Measurements from ENCODE around the gene CLEC4A.
A peak's percentile ranks its signal among the peaks of the same experiment; 100 is the strongest.
"Not testable (repeated sequence)": the region's sequence is repeated elsewhere in the genome, so short reads cannot be mapped to it uniquely, and the experiment has no call there.

Gene CLEC4A

DNA sequence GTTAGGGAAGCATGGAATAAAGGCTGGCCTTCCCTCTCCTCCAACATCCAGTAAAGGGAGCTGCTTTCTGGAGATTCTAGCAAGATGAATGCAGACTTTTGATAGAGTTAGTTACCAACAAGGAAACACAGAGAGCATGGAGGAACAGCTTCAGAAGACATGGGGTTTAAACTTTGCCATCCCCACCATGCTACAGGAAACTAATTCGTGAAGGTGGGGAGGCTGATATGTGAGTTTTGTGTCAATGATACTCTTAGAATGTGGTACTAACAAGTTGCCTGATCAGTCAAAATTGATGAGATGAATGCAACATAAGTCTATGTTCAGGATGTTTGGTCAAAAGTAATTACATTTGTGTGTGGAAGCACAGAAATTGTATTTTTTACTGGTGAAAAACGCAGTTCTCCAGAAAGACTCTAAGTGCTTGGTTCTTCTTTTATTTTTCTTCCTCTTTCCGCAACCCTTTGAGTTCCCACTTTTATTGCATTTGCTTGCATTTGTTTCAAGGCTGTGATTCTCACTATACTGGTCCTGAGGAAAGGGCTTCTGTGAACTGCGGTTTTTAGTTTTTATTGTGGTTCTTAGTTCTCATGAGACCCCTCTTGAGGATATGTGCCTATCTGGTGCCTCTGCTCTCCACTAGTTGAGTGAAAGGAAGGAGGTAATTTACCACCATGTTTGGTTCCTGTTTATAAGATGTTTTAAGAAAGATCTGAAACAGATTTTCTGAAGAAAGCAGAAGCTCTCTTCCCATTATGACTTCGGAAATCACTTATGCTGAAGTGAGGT, at the start of gene CLEC4A:
Gene CLEC4A (plus strand): TSS at position 494 of the 789 bp plus-strand sequence. CDS start 262 bp downstream, at position 756.
- FAIRE-seq = no peak

DNA sequence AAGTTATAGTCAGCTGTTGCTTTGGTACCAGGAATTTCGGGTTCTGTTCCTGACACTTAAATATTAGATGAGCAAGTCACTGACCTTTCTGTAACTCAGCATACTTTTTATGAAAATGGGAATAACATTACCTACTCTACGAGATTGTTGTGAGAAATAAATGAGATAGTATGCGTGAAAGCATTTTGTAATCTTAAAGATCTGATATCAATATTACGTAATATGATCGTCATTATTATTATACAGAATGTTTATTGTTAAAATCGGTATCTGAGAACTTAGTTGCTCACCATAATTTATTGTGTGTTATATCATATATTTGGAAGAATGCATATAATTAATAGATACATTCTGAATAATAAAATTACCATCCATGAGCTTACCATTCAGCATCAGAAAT, 47.5 kb upstream of the CLEC4A start:
- no peak for FAIRE-seq

DNA sequence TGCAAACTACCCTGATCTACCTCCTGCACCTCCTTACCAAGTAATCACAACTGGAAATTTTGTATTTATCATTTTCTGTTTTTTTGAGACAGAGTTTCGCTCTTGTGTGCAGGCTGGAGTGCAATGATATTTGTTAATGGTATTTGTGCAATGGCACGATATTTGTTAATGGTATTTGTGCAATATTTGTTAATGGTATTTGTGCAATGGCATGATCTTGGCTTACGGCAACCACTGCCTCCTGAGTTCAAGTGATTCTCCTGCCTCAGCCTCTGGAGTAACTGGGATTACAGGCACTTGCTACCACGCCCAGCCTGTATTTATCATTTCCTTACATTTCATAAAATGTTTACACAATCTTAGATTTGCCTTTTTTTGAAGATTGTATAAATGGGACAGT, 47.1 kb upstream of the CLEC4A start:
- FAIRE-seq = no peak

DNA sequence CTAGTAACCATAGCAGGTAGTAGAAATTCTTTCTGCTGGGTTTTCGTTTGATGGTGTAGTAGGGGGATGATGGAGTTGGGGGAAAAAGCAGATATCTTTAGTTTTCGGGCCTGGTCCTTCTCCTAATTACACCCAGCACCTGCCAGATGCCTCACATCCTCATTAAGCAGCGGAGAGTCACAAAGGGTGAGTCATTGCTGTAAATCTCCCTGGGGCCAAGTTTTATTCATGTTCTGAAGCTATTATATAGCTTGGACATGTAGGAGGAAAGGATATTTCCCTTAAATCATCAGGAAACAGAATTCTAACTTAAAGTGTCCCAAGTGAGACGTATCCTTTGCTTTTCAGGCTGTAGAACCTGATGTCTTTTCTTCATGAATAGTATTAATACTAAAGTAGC, 46.2 kb upstream of the CLEC4A start:
- no peak for FAIRE-seq

DNA sequence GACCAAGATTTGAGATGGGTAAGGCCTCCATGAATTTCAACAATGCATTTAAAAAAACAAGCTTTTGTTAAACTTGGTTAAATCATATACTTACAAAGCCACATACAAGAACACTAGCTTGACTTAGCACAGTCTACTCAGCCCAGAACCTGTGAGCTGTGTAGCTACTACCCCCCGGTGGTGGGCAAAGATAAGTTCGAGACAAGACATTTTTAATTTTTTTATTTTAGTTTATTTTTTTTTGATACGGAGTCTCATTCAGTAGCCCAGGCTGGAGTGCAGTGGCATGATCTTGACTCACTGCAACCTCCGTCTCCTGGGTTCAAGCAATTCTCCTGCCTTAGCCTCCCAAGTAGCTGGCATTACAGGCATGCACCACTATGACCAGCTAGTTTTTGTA, 45.0 kb upstream of the CLEC4A start:
- no peak for FAIRE-seq

DNA sequence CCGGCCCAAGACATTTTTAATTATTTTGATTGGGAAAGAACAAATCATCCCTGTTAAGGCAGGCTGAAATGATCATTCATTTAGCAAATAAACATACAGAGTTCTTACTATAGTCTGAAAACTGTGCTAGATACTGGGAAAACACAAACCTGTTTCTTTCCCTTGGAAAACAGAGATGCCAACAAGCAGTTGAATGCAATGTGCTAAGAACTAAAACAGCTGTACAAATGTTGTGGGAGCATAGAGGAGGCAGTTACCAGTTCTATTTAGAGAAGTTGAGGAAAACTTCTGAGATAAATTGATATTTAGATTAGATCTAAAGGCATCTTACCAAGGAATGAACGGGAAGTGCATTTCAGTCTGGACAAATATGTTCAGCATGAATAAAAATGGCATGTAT, 44.5 kb upstream of the CLEC4A start:
- no peak for FAIRE-seq

DNA sequence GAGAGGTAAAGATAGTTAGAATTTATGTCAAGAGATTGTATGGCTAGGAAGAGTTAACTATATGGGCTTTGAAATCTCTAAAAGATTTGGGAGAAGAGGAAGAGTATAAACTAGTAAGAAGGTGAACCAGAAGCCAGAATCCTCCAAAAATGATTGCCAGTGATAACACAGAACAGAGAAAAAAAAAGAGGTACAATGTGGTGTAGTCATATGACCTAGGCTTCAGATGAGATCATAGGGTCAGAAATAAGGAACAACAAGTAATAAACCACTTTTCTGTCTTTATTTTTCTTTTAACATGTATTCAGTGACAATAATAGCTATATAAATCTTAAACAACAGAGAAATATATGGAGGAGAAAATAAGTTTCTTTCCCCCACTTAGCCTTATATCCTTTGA, 43.3 kb upstream of the CLEC4A start:
- FAIRE-seq = no peak

DNA sequence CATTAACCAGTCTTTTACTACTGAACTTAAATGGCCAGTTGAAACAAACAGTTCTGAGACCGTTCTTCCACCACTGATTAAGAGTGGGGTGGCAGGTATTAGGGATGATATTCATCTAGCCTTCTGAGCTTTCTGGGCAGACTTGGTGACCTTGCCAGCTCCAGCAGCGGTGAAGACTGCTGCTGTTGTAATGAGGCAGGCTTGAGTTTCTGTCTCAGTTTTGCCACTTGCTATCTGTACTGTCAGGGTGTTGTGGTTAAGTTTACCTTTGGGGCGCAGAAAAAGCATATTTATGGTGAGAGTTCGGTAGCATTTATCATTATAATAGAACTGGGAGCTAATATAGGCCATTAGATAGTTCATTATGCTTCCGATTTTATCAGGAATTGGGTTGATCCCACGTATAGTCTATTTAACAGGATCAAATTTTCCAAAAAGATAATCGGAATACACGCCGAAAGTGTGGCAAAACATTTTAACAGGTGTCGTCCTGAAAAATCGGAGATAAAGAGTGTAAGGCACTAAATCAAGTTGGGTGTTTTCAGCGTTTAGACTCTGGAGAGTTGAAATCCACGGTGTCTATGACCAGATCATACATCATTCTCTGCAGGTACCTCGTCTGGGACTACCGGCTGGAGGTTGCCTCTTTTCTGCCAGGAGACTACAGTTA, 42.0 kb upstream of the CLEC4A start:
- no peak for FAIRE-seq

DNA sequence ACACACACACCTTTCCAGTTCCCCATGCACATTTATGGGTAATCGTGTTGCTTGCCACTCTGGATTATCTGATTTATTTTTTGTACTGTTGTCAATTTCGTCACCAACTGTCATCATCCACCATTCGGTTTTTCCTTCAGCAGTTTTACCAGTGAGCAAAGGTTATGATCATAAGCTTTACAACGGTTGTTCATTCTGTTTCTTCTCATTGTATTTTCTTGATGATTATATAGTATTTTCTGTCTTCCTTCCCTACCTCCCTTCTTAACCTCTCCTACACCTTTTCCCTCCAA, 40.7 kb upstream of the CLEC4A start:
- FAIRE-seq = no peak

DNA sequence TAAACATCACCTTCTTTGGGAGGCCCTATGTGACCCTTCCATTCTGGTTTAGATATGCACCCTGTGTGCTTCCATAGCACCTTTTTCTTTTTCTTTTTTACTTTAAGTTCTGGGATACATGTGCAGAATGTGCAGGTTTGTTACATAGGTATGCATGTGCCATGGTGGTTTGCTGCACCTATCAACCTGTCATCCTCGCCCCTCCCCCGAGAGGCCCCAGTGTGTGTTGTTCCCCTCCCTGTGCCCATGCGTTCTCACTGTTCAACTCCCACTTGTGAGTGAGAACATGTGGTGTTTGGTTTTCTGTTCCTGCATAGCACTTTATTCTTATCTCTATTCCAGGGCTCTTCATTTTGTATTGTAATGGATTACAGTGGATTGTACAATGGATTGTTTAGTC, 39.1 kb upstream of the CLEC4A start:
- FAIRE-seq = not testable (repeated sequence)

DNA sequence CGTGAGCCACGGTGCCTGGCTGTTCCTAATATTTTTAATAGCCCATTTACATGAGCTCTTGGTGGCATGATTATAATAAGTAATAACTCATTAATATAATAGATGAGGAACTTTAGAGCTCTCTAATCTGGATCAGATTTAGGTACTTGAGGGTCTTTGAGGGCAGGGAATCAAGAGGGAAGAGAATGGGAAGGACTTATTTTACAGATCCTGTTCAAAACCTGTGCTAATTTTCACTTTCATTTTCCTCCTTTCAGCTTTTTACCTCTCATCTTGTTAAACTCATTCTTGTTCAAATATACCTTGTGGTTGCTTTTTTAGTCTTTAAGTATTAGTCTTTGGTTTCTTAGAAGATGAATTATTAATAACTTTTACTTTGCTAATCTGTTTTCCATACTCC, 35.8 kb upstream of the CLEC4A start:
- FAIRE-seq = no peak

DNA sequence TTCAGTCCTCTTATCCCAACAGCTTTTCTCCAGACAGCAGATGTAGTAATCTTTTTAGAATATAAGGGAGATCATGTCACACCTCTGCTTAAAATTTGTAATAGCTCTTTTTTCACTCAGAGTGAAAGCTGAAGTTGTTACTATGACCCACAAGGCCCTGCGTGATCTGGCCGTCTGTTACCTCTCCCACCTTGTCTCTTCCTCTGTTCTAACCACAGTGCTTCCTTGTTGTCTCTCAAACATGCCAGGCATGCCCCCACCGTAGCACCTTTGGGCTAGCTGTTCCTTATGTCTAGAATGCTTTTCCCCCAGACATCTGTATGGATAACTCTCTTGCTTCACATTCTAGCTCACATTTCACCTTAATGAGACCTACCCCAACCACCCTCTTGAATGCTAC, 34.8 kb upstream of the CLEC4A start:
- no peak for FAIRE-seq

DNA sequence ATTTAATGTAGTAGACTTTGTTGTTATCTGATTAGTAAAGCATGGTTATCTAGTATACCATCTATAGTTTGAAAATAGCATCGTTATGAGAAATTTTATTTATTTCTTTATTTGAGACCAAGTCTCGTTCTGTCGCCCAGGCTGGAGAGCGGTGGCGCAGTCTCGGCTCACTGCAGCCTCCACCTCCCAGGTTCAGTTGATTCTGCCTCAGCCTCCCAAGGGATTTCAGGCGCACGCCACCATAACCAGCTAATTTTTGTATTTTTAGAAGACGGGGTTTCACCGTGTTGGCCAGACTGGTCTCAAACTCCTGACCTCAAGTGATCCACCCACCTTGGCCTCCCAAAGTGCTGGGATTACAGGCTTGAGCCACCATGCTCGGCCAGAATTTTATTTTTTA, 34.1 kb upstream of the CLEC4A start:
- not testable (repeated sequence) for FAIRE-seq

DNA sequence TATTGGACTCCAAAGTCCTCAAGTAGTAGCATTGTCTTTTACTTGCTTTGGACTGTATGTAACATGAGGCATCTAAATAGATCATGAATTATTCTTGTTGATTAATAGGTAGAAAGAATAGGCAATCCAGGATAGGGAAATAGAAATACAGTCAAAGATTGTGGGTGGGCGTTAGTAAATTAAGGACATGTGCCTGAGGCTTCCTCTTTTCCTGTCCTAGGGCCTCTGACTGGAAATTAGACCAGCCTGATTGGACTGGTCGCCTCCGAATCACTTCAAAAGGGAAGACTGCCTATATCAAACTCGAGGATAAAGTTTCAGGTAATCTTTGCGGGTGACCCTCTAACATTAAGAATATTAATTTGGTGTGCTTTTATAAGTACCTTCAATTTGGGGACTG, 33.7 kb upstream of the CLEC4A start:
- no peak for FAIRE-seq

DNA sequence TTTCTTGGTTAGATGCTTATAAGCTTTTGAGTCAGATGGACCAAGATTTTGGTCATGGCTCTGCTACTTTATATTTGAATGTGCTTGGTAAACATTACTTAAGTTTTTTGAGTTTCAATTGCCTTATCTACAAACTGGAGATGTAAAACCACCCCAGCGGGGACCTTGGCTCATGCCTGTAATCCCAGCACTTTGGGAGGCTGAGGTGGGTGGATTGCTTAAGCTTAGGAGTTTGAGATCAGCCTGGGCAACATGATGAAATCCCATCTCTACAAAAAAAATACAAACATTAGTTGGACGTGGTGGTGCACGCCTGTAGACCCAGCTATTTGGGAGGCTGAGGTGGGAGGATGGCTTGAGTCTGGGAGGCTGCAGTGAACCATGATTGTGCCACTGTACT, 30.1 kb upstream of the CLEC4A start:
- no peak for FAIRE-seq

DNA sequence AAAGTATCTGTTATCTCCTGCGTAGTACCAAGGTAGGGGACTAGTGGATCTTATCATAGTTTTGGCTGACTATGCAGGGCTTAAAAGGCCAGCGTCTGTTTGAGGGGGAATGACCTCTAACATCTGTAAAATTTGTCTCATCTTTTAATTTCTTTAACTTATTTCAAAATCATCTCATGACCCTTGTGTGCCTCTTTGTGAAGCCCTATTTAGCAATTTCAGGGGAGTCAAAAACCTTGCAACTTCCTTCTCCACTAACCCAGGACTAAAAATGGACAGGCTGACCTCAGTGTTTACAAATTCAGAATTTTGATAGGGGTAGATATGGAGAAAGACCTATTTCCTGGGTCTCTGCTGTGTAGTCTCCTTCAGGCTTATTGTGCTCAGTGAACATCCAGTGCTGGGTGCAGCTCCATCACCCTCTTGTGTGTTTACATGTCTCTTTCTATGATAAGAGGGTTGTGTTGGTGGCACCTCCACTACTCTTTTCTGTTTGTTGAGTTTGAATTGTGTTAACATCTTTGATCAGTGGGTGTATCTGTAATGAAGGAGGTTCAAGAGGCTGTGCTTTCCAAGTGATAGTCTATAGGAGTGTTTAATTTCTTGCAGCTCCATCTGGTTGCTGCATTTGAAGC, 27.0 kb upstream of the CLEC4A start:
- FAIRE-seq = no peak

DNA sequence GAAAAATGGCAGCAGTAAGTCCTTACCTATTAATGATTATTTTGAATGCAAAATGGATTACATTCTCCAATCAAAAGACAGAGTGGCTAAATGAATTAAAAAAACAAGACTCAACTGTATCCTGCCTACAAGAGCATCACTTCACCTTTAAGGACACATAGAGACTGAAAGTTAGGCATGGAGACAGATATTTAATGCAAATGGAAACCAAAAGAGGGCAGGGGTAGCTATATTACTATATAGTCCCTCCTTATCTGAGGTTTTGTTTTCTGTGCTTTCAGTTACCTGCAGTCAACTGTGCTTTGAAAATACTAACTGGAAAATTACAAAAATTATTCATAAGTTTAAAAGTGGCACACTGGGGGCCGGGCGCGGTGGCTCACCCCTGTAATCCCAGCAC, 24.2 kb upstream of the CLEC4A start:
- no peak for FAIRE-seq

DNA sequence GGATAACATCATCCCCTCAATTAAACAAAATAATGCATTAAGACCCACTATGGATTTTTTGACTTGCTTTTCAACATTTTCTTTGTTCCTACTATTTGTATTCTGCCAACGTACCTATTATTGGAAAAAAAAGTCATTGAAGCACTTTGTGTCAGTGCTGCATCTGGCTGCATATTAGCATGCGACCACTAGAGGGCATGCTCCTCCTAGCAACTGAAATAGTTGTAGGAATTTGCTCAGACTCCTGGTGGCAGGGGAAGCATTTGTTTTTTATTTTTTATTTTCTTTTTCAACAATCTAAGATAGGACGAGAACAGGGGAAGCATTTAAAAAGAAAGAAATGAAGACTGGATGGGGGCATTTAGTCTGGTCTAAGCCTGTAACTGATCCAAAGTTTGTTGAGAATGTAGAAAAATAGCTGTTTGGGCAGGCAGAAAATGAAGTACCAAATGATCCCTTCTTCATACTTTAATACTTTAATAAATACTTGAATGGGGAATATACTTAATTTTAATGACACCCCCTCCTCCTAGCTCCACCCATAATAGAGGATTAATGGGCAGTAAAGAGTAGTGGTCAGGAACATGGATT, 14.5 kb upstream of the CLEC4A start:
- FAIRE-seq = peak; percentile 96

DNA sequence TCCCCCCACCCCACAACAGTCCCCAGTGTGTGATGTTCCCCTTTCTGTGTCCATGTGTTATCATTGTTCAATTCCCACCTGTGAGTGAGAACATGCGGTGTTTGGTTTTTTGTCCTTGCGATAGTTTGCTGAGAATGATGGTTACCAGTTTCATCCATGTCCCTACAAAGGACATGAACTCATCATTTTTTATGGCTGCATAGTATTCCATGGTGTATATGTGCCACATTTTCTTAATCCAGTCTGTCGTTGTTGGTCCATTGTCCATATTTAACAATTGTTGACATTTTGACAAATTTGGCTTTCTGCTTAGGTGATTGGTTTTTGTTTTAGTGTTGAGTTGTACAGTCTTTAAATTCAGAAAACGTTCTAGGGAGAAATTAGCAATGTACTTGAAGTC, 10.3 kb upstream of the CLEC4A start:
- FAIRE-seq = not testable (repeated sequence)

DNA sequence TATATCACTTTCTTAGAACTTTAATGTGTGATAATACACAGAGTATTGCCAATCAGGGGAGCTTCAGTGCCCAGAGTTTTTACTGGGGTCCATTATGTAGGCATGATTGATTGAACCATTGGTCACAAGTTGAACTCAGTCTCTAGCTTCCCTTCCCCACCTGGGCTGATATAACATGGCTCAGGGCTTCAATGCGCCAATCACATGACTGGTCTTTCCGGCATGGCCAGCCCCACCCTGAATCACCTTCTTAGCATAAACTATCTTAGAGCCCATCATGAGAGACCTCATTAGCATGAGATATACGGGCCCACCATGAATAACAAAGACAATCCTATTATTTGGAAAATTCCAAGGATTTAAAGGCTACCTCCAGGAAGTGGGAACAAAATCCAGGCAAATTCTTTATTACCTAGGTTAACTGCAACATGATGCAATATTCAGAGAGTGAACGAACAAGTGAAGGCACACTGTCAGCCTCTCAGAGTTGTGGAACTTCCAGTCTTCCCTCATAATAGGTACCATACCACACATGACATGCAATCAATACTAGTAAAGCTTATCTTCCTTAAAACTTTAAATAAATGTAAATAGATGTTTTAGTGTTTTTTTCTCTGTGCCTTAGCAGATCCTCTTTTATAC, 3.2 kb upstream of the CLEC4A start:
- FAIRE-seq = no peak

DNA sequence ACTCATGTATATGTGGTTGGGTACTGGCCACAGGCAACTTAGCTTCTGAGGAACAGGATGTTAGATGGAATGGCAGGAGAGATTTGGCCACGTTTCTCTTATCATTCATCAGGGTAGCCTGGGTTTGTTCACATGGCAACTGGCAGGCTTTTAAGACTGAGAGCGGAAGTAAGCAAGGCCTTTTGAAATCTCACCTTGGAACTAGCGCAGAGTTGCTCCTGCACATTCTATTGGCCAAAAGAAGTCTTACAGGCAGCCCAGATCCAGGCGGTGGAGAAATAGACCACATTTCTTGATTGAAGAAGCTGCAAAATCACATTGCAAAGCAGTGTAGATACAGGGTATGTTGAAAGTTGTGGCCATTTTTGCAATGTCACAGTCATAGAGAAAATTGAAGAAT, 3.7 kb downstream of the CLEC4A start:
- FAIRE-seq = no peak

DNA sequence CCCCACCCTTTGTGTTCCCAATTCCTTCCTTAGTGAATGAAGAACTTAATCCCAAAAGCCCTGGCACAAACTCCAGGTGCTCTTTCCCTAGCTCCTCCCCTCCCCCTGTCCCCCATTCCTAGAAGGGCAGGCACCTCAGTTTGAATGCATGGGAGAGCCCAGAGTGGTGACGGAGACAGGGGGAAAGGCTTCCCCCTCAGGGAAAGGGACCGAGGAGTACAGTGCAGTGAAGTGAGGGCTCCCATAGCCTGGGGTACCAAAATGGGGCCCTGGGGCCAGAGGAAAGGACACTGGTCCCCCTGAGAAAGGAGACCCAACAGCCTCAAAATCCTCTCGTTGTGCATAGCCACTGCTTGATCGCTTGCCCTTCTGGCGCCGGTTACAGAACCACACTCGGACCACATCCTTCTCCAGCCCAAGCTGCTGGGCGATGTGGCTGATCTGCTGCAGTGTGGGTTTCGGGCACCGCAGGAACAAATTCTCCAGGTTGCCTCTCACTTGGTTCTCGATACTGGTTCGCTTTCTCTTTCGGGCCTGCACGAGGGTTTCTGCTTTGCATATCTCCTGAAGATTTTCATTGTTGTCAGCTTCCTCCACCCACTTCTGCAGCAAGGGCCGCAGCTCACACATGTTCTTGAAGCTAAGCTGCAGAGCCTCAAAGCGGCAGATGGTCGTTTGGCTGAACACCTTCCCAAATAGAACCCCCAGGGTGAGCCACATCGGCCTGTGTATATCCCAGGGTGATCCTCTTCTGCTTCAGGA, 10.4 kb downstream of the CLEC4A start:
- not testable (repeated sequence) for FAIRE-seq
